Measurements from ENCODE around the gene HLA-B.

Gene HLA-B

GRCh38 chr6:31350196-31351032, 6.6 kb downstream of the HLA-B start:
- TF ChIP-seq ZBTB6 (tag by site-specific recombination; IDR thresholded peaks at IDR 0.05) (no peak), FEZF1 (tag by site-specific recombination; IDR thresholded peaks at IDR 0.05) (no peak), PRDM2 (tag by site-specific recombination; IDR thresholded peaks at IDR 0.05; ENCODE audit: borderline replicate concordance) (no peak), MEIS1 (CRISPR knock-in tag; IDR thresholded peaks at IDR 0.05; ENCODE audit: borderline replicate concordance) (no peak), ZNF239 (tag by site-specific recombination; IDR thresholded peaks at IDR 0.05) (no peak), ZNF561 (tag by site-specific recombination; IDR thresholded peaks at IDR 0.05; ENCODE audit: borderline replicate concordance) (no peak), ZNF10 (tag by site-specific recombination; IDR thresholded peaks at IDR 0.05) (no peak), CTCF (tag by site-specific recombination; IDR thresholded peaks at IDR 0.05) (no peak), ZNF404 (tag by site-specific recombination; IDR thresholded peaks at IDR 0.05) (no peak), GFI1B (tag by site-specific recombination; IDR thresholded peaks at IDR 0.05) (no peak), ZNF571 (tag by site-specific recombination; IDR thresholded peaks at IDR 0.05) (no peak), ZBTB1 (tag by site-specific recombination; IDR thresholded peaks at IDR 0.05) (no peak), ZNF580 (tag by site-specific recombination; IDR thresholded peaks at IDR 0.05) (no peak), ZNF341 (tag by site-specific recombination; IDR thresholded peaks at IDR 0.05; ENCODE audit: low read depth) (no peak), ZNF596 (tag by site-specific recombination; IDR thresholded peaks at IDR 0.05) (no peak), TRIM28 (IDR thresholded peaks at IDR 0.05; ENCODE audit: borderline replicate concordance, low read length) (no peak)
- Histone ChIP-seq H3K27ac (ENCODE audit: extremely low read depth, low read depth, low read length) (no peak overlapping the region), H3K4me3 (ENCODE audit: low read depth, low read length) (no peak overlapping the region), H3K36me3 (ENCODE audit: control insufficient read depth in 2 of 2, insufficient read depth in 1 of 2, low read length in 2 of 2) (peaks cover 0 to 17% of the 10 kb centered on the region in 2 experiments; a peak in 1 of 3 replicates), H3K9me3 (ENCODE audit: control insufficient read depth, insufficient read depth, low read depth, low read length) (no peaks in the 10 kb centered on the region), H3K4me1 (ENCODE audit: control insufficient read depth, insufficient read depth, low read length) (no peaks in the 10 kb centered on the region)
- ChIA-PET POLR2A (no interaction called here), CTCF (interaction anchor here (1.1 kb wide), 1 partner anchor 16 kb away, joined by 4 read pairs; no protein-coding TSS in a partner anchor)

All from HEK293 (cell line).